CD4-positive, alpha-beta memory T cell (primary cell): ENCODE results near the gene DUOXA1. TPM values are rescaled to one million over a fixed set of nuclear protein-coding genes. Genes with fewer than 3 reads are reported as not detected.

ENCODE experiments used
- CTCF ChIA-PET: fragments of 350-600 bp; sonication (Branson Sonifier 250); formaldehyde crosslinking; loops from one replicate; lab custom pipeline; 2021; ENCODE audit warnings: inconsistent platforms; ENCODE audit not compliant: partially characterized antibody; lab: Charles Lee
- POLR2A ChIA-PET: fragments of 350-600 bp; sonication (Branson Sonifier 250); formaldehyde crosslinking; loops from one replicate; lab custom pipeline; 2021; ENCODE audit not compliant: partially characterized antibody; lab: Charles Lee
- DNase-seq, 5 donors: peaks; one replicate each; pipeline versions ENCODE4 v3.0.0 to v3.0.0-alpha.2; 2020 to 2022; ENCODE audit warnings: mixed read lengths in 1 of 5
- H3K27ac ChIP-seq: one replicate; pipeline ENCODE4 v1.7.0; 2013; ENCODE audit warnings: low read depth, low read length
- H3K27me3 ChIP-seq: 2 replicates; pipeline ENCODE4 v1.7.0; 2013; ENCODE audit warnings: mild to moderate bottlenecking, low read length, moderate library complexity; ENCODE audit not compliant: insufficient read depth
- H3K36me3 ChIP-seq: 2 replicates; pipeline ENCODE4 v1.7.0; 2013; ENCODE audit warnings: mild to moderate bottlenecking, low read length, moderate library complexity; ENCODE audit not compliant: insufficient read depth
- H3K4me1 ChIP-seq: 2 replicates; pipeline ENCODE4 v1.7.0; 2013; ENCODE audit warnings: mild to moderate bottlenecking, low read length, moderate library complexity; ENCODE audit not compliant: insufficient read depth
- H3K4me3 ChIP-seq, 2 donors: one replicate each; pipeline ENCODE4 v1.7.0; 2013; ENCODE audit warnings: low read length in 2 of 2, mild to moderate bottlenecking in 1 of 2
- H3K9me3 ChIP-seq, 2 donors: one replicate each; pipeline ENCODE4 v1.7.0; 2013; ENCODE audit warnings: low read length in 2 of 2, control low read depth in 1 of 2; ENCODE audit not compliant: control insufficient read depth in 1 of 2
- H3K27ac Mint-ChIP-seq, 7 donors: one replicate each; pipeline ENCODE4 v1.8.0; 2020 to 2021; ENCODE audit warnings: mixed read lengths in 7 of 7, mild to moderate bottlenecking in 6 of 7, inconsistent platforms in 3 of 7, moderate library complexity in 3 of 7
- H3K27me3 Mint-ChIP-seq, 2 donors: one replicate each; pipeline ENCODE4 v1.8.0; 2020 to 2021; ENCODE audit warnings: mixed read lengths in 2 of 2
- H3K36me3 Mint-ChIP-seq, 2 donors: one replicate each; pipeline ENCODE4 v1.8.0; 2020 to 2021; ENCODE audit warnings: mixed read lengths in 2 of 2, inconsistent platforms in 1 of 2, mild to moderate bottlenecking in 1 of 2
- H3K4me1 Mint-ChIP-seq, 4 donors: one replicate each; pipeline ENCODE4 v1.8.0; 2020 to 2021; ENCODE audit warnings: mixed read lengths in 4 of 4, mild to moderate bottlenecking in 1 of 4
- H3K4me3 Mint-ChIP-seq, 8 donors: one replicate each; pipeline ENCODE4 v1.8.0; 2020 to 2021; ENCODE audit warnings: mixed read lengths in 8 of 8, mild to moderate bottlenecking in 7 of 8, moderate library complexity in 6 of 8, inconsistent platforms in 3 of 8
- H3K9me3 Mint-ChIP-seq, 8 donors: one replicate each; pipeline ENCODE4 v1.8.0; 2020 to 2021; ENCODE audit warnings: mixed read lengths in 8 of 8, mild to moderate bottlenecking in 5 of 8, inconsistent platforms in 3 of 8, moderate library complexity in 1 of 8
- intact Hi-C: fragments of 100-400 bp; cut with micrococcal nuclease; formaldehyde crosslinking; loops from one replicate; pipeline ENCODE4 v1.15.1; 2023
- polyA plus RNA-seq, 2 donors: library from polyadenylated mRNA; unstranded; fragments of 300-500 nt; fragmentation: Illumina TruSeq; gene quantifications; one replicate each; pipeline ENCODE4 v1.2.3, GENCODE V29; 2021
- total RNA-seq, 2 experiments: library from RNA; stranded (reverse); gene quantifications; one replicate each; pipeline ENCODE4 v1.2.3, GENCODE V29; 2021

Gene DUOXA1
- total and polyA plus RNA-seq, 4 experiments from 2014 or later, result 0.23 to 0.97 TPM; not detected in 2

GRCh38 chr15:45099549-45100165, 30.0 kb downstream of the DUOXA1 start:
- H3K9me3 Mint-ChIP-seq, result no peaks in the 10 kb centered on the region
- Histone ChIP-seq H3K27ac (no peak overlapping the region), H3K27me3 (no peaks in the 10 kb centered on the region), H3K4me3 (no peak overlapping the region), H3K36me3 (no peaks in the 10 kb centered on the region), H3K9me3 (no peaks in the 10 kb centered on the region), H3K4me1 (no peaks in the 10 kb centered on the region)
- peaks cover 5 to 10% of the 10 kb centered on the region in 2 donors for H3K27me3 Mint-ChIP-seq
- ChIA-PET CTCF (interaction anchor here (1.7 kb wide), 1 partner anchor 18 kb away, joined by 4 read pairs; no protein-coding TSS in a partner anchor), POLR2A (interaction anchor here (0.7 kb wide), 1 partner anchor 192 kb away, joined by 3 read pairs; no protein-coding TSS in a partner anchor)
- H3K36me3 Mint-ChIP-seq, result no peaks in the 10 kb centered on the region
- no peaks in the 10 kb centered on the region for H3K4me1 Mint-ChIP-seq
- DNase-seq, result no peak
- intact Hi-C loops, result no loop called here
- H3K27ac Mint-ChIP-seq, result no peak overlapping the region
- no peak overlapping the region for H3K4me3 Mint-ChIP-seq

- POLR2A ChIA-PET, result no interaction called here
- peaks cover 0 to 5% of the 10 kb centered on the region in 2 donors for H3K27me3 Mint-ChIP-seq
- no peak overlapping the region for H3K27ac Mint-ChIP-seq
- H3K36me3 ChIP-seq, result no peaks in the 10 kb centered on the region
- H3K4me3 Mint-ChIP-seq, result no peak overlapping the region
- H3K4me1 ChIP-seq, result no peaks in the 10 kb centered on the region
- H3K27ac ChIP-seq, result no peak overlapping the region
- DNase-seq, result no peak
- H3K4me1 Mint-ChIP-seq, result no peaks in the 10 kb centered on the region
- no peaks in the 10 kb centered on the region for H3K27me3 ChIP-seq
- no peaks in the 10 kb centered on the region for H3K9me3 Mint-ChIP-seq
- no peaks in the 10 kb centered on the region for H3K9me3 ChIP-seq
- H3K4me3 ChIP-seq, result no peak overlapping the region
- intact Hi-C loops, result no loop called here
- H3K36me3 Mint-ChIP-seq, result no peaks in the 10 kb centered on the region
- CTCF ChIA-PET, result no interaction called here
Measured at GRCh38 chr15:45097466-45097865, 32.2 kb downstream of the DUOXA1 start.

DNA sequence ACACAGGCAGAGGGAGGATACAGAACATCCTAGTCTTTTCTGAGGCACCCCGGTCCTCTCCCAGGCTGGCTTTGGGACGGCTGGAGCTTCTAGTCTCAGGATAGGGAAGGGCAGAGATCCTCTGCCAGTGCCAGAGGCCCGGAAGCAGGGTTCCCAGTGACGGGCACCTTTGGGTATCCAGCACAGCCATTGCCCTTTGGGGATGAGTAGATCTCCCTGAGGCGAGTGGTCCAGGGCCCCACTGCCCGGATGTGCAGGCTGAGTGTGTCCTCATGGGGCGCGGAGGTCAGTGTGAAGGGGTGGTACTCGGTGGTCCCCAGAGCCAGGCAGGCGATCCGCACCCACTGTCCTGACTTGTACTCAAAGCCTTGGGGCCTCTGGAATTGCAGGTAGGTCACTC, 34.0 kb downstream of the DUOXA1 start:
- H3K9me3 ChIP-seq, result no peaks in the 10 kb centered on the region
- no peak overlapping the region for H3K27ac ChIP-seq
- intact Hi-C loops, result no loop called here
- no peak overlapping the region for H3K4me3 ChIP-seq
- Mint-ChIP-seq H3K4me3 (no peak overlapping the region), H3K9me3 (no peaks in the 10 kb centered on the region), H3K36me3 (no peaks in the 10 kb centered on the region), H3K27me3 (peaks cover 8 to 9% of the 10 kb centered on the region in 2 donors), H3K27ac (no peak overlapping the region), H3K4me1 (no peaks in the 10 kb centered on the region)
- no peak for DNase-seq
- no peaks in the 10 kb centered on the region for H3K4me1 ChIP-seq
- no peaks in the 10 kb centered on the region for H3K27me3 ChIP-seq
- POLR2A ChIA-PET, result no interaction called here
- H3K36me3 ChIP-seq, result no peaks in the 10 kb centered on the region
- CTCF ChIA-PET, result no interaction called here

GRCh38 chr15:45094358-45094730, 35.3 kb downstream of the DUOXA1 start:
- H3K4me1 ChIP-seq, result no peaks in the 10 kb centered on the region
- no peaks in the 10 kb centered on the region for H3K36me3 ChIP-seq
- intact Hi-C loops, result no loop called here
- POLR2A ChIA-PET, result no interaction called here
- no peaks in the 10 kb centered on the region for H3K36me3 Mint-ChIP-seq
- H3K27me3 Mint-ChIP-seq, result peaks cover 12 to 13% of the 10 kb centered on the region in 2 donors
- H3K27ac Mint-ChIP-seq, result no peak overlapping the region
- no peaks in the 10 kb centered on the region for H3K4me1 Mint-ChIP-seq
- DNase-seq, result no peak
- H3K9me3 Mint-ChIP-seq, result no peaks in the 10 kb centered on the region
- CTCF ChIA-PET, result interaction anchor here (1.9 kb wide), 1 partner anchor 24 kb away, joined by 7 read pairs; no protein-coding TSS in a partner anchor
- H3K27me3 ChIP-seq, result no peaks in the 10 kb centered on the region
- H3K4me3 Mint-ChIP-seq, result no peak overlapping the region
- H3K27ac ChIP-seq, result no peak overlapping the region
- H3K4me3 ChIP-seq, result no peak overlapping the region
- no peaks in the 10 kb centered on the region for H3K9me3 ChIP-seq

GRCh38 chr15:45093622-45094357, 35.9 kb downstream of the DUOXA1 start:
- Histone ChIP-seq H3K4me3 (no peak overlapping the region), H3K9me3 (no peaks in the 10 kb centered on the region), H3K4me1 (no peaks in the 10 kb centered on the region), H3K27me3 (no peaks in the 10 kb centered on the region), H3K27ac (no peak overlapping the region), H3K36me3 (no peaks in the 10 kb centered on the region)
- Mint-ChIP-seq H3K36me3 (no peaks in the 10 kb centered on the region), H3K4me1 (no peaks in the 10 kb centered on the region), H3K27me3 (peaks cover 12 to 17% of the 10 kb centered on the region in 2 donors), H3K9me3 (no peaks in the 10 kb centered on the region), H3K27ac (no peak overlapping the region), H3K4me3 (no peak overlapping the region)
- no peak for DNase-seq
- POLR2A ChIA-PET, result no interaction called here
- intact Hi-C loops, result no loop called here
- CTCF ChIA-PET, result interaction anchor here (1.0 to 1.9 kb wide), 2 partner anchors 24 kb away, joined by 3 to 7 read pairs; no protein-coding TSS in a partner anchor

DNA sequence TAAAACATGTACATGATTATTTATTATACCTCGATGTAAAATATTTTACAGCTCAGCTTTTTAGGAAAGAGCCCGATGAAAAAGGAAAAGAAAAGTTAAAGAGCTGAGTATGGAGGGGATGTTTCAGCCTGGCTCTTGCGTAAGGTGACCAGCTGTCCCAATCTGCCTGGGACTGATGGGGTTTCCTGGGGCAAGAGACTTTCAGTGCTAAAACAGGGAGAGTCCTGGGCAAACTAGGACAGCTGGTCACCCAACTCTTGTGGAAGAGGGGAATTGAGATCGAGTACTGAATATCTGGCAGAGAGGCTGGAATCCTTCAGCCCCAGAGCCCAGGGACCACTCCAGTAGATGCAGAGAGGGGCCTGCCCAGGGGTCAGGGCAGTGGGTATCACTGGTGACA, 36.7 kb downstream of the DUOXA1 start:
- Histone ChIP-seq H3K4me1 (no peaks in the 10 kb centered on the region), H3K9me3 (no peaks in the 10 kb centered on the region), H3K27ac (no peak overlapping the region), H3K36me3 (no peaks in the 10 kb centered on the region), H3K27me3 (no peaks in the 10 kb centered on the region), H3K4me3 (no peak overlapping the region)
- Mint-ChIP-seq H3K36me3 (no peaks in the 10 kb centered on the region), H3K9me3 (no peaks in the 10 kb centered on the region), H3K27ac (no peak overlapping the region), H3K4me1 (no peaks in the 10 kb centered on the region), H3K4me3 (no peak overlapping the region), H3K27me3 (peaks cover 12 to 19% of the 10 kb centered on the region in 2 donors)
- no peak for DNase-seq
- intact Hi-C loops, result no loop called here
- CTCF ChIA-PET, result interaction anchor here (1.0 kb wide), 1 partner anchor 25 kb away, joined by 3 read pairs; no protein-coding TSS in a partner anchor
- POLR2A ChIA-PET, result no interaction called here

- peaks cover 18 to 27% of the 10 kb centered on the region in 2 donors for H3K27me3 Mint-ChIP-seq
- ChIA-PET POLR2A (no interaction called here), CTCF (no interaction called here)
- H3K9me3 Mint-ChIP-seq, result no peaks in the 10 kb centered on the region
- H3K4me1 ChIP-seq, result no peaks in the 10 kb centered on the region
- intact Hi-C loops, result no loop called here
- H3K4me1 Mint-ChIP-seq, result no peaks in the 10 kb centered on the region
- no peak overlapping the region for H3K27ac ChIP-seq
- no peak for DNase-seq
- H3K4me3 Mint-ChIP-seq, result no peak overlapping the region
- no peak overlapping the region for H3K27ac Mint-ChIP-seq
- H3K36me3 Mint-ChIP-seq, result no peaks in the 10 kb centered on the region
- H3K4me3 ChIP-seq, result no peak overlapping the region
- no peaks in the 10 kb centered on the region for H3K27me3 ChIP-seq
- H3K36me3 ChIP-seq, result no peaks in the 10 kb centered on the region
- H3K9me3 ChIP-seq, result no peaks in the 10 kb centered on the region
Measured at GRCh38 chr15:45091576-45091975, 38.1 kb downstream of the DUOXA1 start.
